Measurements from ENCODE around the gene NCOA7.
A peak's percentile ranks its signal among the peaks of the same experiment; 100 is the strongest.
"Not testable (repeated sequence)": the region's sequence is repeated elsewhere in the genome, so short reads cannot be mapped to it uniquely, and the experiment has no call there.

NCOA7 gene

DNA sequence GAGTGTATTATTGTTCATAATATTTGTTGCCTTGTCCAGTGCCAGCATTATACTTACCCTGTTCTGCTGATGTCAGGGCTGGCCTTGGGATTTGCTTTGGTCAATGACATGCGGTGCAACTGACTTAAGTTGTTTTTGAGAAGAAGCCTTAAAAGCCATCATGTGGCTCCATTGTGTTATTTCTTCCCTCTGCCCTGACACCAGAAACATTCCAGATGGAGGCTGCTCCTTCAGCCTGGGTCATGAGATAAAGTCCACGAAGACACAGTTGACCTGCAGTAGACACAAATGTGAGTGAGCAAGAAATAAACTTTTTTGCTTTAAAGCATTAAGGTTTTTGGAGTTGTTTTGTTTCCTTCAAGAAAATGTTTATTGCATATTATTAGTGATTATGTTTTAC is 158.3 kb downstream of the NCOA7 start:
- no peak for DNase-seq

DNA sequence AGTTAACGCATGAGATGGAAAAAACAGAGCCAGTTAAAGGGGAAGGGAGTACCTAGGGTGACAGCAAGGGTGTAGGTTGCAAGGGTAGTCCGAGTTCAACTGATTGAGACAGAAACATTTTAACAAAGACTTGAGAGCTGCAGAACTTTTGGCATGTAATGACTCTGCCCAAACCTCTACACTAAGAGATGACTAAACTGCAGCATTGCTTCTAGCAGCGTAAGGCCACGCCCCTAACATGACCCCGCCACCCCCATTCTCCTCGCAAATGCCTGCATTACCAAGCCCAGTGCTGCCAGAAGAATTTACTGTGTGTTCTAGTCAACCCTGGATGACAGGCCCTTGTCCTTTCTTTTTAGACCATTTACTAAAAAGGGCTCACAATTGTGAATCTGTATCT is 159.5 kb downstream of the NCOA7 start:
- no peak for DNase-seq

DNA sequence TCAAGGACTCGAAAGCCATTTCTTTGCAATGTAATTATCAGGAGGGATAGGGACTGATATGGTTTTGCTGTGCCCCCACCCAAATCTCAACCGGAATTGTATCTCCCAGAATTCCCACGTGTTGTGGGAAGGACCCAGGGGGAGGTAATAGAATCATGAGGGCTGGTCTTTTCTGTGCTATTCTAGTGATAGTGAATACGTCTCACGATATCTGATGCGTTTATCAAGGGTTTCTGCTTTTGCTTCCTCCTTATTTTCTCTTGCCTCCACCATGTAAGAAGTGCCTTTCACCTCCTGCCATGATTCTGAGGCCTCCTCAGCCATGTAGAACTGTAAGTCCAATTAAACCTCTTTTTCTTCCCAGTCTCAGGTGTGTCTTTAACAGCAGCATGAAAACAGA is 160.0 kb downstream of the NCOA7 start:
- not testable (repeated sequence) for DNase-seq

DNA sequence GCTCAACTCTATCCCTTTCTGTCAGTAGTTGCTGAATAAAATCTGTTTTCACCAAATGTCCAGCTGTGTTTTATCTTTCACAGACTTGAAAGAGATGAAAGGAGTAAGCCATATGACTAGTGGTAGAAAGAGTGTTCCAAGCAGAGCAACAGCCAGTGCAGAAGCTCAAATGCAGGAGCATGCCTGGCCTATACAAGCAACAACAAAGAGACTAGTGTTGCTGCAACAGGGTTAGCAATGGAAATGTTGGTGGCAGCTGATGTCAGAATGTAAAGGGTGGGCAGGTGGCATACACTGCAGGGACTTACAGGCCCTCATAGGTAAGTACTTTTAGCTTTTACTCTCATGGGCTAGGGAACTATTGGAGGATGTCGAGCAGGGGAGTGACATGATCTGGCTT is 160.6 kb downstream of the NCOA7 start:
- no peak for DNase-seq

DNA sequence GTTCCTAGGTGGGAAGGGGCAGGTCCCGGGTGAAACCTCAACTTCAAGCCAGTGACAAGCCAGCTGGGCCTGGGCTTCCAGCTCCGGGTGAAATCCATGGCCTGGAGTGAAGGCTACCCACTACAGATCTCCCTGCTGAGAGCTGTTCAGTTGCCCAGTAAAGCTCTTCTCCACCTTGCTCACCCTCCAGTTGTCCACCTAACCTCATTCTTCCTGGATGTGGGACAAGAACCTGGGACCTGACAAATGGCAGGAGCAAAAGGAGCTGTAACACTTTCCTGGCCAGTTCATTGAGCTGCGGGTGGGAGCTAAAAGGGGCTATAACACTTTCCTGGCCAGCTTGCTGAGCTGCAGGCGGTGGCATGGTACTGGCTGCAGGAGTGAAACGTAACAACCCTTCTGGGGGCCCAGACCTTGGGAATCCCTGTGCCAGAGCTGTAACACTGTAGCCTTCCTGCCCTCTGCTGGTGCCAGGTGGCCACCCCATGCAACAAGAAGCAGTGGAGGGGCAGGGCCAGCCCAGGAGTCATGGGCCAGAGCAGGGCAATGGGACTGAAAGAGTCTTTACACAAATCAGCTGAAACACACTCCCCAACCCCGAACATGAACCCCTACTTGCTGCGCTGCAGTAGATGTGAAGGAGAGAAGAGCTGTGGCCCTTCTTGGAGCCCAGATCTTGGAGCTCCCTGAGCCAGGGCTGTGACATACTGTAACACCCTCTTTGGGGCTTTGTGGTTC is 162.2 kb downstream of the NCOA7 start:
- DNase-seq: no peak

DNA sequence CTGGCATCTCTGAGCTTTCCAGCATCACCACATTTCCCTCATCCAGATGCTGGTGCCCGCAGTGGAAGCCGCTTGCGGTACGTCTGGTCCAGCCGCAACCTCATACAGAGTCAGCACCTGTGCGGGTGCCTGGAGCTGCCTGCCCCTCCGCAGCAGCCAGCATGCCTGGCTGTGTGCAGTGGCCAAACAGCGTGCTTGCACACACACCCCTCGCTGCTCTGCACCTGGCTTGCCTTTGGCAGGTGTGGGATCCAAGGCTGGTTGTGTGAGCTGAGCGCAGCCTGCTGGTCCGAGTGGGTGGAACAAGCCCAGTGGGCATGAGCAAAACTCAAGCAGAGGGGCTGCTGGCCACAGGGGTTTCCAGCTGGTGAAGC is 162.7 kb downstream of the NCOA7 start:
- DNase-seq: no peak

DNA sequence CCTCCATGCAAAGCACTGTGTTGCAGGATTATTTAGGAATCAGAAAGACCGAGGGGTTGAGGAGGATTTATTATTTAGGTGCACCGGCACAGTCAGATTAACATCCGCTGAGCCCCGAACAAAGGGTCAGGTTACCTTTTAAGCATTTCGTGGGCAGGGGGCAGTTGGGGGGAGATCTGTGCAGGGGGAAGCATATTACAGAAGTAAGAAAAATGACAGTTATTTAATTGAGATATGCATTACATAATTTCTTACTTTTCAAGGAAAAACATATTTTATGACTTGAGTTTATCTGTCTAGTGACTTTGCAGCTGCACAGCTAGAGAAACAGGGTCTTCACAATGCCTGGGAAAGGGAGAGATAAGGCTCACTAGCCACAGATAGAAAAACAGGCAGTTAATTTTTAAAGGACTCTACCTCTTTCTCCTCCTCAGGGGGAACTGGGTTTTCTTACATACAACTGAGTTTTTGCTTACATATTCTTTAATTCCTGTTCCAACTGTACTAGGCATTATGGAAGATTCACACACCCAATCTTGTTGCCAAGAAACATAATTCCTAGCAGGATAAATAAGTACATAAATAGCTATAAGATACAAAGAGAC is 164.1 kb downstream of the NCOA7 start:
- DNase-seq: no peak

DNA sequence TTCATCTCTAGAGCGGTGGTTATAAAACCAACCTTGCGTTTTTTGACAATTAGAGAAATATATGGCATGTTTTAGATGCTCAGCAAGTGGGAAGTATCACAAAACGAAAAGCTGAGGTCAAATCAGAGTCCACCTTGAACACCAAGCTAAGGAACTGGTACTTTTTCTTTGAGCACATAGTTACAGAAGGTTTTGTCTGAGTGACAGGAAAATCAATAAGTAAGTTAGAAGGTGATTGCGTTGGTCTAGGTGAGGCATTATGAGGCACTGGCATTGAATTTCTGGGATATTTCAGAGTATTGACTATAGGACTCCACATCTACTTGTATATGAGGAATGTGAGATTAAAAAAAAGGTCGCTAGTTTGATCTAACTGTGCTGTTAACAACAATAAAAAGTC is 165.2 kb downstream of the NCOA7 start:
- no peak for DNase-seq

DNA sequence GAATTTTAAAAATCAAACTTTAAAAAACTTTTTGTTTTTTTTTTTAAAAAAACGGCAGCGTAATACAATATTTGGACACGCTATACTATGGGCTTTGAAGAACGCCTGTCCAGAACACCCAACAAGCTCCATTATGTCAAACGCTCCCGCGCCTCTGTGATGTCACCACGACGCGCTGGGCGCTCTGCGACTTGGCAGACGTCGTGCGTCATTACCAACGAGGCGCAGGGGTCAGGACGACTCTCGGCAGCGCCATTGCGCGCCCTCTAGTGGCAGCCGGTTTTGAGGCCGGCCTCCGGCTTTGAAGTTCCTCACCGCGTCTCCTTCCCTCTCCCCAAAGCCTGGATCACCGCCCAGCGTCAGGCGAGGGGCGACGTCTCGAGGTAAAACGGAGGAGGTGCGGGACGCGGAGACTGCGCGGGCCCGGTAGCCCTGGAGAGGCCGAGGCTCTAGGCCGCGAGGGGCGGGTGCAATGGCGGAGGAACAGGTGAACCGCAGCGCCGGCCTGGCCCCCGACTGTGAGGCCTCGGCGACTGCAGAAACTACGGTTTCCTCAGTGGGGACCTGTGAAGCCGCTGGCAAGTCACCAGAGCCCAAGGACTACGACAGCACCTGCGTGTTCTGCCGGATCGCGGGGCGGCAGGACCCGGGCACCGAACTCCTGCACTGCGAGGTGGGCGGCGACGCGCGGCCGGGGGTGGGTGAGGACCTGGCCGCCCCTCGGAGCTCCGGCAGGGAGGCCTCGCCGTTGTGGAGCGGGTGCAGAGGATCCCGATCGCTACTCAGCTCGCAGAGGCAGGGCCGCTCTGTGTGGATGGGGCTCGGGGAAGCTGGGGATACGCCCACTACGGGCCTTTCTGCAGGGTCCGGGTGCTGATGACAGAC is 166.0 kb downstream of the NCOA7 start, which contains the start of gene HINT3:
Gene HINT3 (plus strand): TSS at position 265 of the 885 bp plus-strand sequence. CDS start 208 bp downstream, at position 473.
- peak; percentile 99 for DNase-seq

DNA sequence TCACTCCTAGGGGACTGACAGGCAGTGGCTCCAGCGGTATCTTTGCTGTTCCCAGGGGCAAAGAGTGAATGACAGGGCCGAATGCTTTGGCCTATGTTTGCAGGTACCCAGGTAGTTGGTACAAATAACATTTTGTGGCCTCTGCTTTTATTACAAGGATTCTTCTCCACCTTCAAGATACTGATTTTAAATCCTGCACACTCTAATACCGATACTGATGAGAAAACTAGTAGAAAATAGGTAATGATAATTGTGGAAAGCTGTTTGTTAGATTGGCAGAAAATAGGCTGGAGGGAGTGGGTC is 166.6 kb downstream of the NCOA7 start:
- no peak for DNase-seq

DNA sequence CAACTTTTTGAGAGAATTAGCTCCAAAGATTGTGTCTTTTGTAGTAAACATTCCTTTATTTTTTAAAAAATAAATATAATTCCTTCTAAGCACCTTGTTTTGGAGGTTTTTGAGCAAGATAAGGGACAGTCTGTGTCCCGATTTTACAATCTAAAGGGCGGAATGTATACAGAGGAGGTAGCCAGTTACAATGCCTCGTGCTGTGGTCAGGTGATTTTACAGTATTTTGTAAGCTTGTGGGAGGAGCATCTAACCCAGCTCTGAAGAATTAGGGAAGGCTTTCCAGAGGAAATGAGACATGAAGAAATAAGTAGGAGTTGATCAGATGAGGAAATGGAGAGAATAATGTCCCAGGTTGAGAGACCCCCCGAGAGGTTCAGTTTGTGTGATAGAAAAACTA is 167.1 kb downstream of the NCOA7 start:
- no peak for DNase-seq

DNA sequence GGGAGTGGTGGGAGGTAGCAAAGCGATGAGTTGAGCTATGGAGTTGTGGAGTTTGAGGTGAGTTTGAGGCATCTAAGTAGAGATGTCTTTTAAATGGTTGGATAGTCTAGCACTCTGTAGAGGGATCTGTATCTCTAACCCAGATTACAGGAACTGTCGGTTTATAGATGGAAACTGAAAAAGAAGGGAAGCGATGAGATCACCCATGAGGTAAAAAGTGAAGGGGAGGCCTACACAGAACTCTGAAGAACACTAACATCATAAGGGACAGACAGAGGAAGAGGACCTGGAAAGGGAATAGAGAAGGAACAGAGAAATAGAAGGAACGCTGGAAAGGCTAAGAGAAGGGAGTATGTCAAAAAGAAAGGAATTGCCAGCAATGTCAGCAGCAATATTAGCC is 168.3 kb downstream of the NCOA7 start:
- DNase-seq: no peak

DNA sequence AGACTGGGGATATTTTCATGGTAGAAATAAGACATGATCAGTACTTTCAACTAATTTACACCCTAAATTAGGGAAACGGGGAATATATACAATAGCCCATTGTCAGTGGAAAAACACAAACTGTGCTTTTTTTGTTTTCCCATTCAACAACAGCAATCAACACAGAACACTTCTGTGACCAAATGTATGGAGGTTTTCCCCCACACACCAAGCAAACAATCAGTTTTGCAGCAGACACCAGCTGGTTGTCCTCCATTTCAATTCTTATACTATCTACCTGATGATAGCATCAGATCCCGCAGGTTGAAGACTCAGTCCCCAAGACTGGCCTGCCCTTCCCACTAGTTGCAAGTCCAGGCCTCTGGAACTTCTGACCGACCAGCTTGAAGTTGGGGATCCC is 170.4 kb downstream of the NCOA7 start:
- DNase-seq: no peak

DNA sequence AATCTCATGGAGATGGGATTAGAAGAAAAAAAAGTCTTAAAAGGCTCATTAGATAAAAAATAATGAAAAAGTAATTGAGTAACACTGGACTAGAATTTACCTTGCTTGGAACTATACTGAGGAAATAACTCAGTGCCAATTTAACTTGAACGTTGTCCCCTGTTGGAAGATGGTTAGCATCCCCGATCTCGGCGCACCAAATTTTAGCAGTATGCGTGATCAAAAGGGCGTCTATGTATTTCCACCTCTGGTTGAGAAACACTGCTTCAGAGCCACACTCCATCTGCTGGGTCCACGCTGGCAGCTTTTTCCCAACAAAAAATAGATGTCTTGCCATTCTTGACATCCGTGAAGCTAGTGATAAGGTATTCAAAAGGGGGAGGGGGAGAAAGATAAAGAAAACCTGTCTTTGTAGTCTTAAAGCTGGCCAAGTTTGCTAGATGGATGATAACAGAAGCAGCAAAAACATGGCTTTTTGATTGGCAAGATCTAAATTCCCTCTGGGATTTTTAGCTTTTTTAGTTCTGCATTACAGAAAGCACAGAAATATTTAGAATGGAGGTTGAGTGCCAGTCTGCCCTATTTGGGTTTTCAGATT is 172.2 kb downstream of the NCOA7 start:
- no peak for DNase-seq

DNA sequence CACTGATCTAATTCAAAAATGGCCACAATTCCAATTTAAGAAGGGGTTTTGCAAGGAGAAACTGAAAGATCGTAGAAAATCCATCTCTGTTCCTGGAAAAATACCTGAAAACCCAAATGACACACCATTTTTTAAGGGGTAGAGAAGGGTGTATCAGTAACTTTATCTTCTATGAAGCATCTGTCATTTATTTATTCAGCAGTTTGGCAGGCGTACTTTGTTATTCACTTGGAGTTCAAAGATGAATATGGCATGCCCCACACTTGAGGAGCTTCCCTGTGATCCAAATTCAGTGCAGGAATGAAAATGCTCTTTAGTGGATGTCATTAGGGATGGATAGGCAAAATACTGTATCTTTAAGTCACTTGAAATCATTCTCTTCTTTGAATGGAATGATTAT is 173.1 kb downstream of the NCOA7 start:
- DNase-seq: no peak

DNA sequence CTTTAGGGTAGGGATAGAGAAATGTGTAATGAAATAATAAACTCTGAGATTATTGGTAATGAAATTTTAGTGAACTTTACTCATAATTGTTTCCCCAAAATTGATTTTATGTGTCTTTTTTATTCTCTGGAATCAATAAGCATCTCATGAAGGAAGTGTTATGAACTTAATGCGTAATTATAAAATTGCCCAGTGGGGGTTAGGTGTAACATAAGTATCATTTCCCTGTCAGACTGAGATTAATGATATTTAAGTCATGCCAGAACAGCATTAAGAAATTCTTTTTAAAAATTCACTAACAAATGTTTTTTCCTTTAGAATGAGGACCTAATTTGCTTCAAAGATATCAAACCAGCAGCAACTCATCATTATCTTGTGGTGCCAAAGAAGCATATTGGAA is 175.8 kb downstream of the NCOA7 start:
- DNase-seq: no peak

DNA sequence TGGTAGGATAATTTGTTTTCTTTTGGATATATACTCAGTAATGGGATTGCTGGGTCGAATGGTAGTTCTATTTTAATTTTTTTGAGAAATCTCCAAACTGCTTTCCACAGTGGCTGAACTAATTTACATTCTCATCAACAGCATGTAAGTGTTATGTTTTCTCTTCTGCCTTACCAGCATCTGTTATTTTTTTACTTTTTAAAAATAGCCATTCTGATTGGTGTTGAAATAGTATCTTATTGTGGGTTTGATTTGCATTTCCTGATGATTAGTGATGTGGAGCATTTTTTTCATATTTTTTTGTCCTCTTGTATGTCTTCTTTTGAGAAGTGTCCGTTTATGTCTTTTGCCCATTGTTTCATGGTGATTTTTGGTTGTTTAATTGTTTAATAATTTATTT is 177.7 kb downstream of the NCOA7 start:
- DNase-seq: no peak

DNA sequence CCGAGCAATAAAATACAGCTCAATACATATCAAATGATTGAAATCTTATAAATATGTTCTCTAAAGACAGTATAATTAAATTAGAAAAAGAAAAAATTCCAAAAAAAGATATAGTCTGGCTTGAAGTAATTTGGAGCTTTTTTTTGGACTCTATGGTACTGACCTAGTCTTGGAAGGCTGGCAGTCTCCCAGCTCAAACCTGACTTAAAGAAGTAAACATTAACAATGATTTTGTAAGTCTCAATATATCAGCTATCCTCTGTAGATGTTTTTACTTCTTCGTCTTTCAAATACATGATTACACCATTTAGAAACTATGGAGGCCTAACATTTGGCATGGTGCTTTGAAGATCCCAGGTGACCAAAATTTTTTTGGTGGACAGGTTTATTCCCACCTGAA is 180.0 kb downstream of the NCOA7 start:
- no peak for DNase-seq

DNA sequence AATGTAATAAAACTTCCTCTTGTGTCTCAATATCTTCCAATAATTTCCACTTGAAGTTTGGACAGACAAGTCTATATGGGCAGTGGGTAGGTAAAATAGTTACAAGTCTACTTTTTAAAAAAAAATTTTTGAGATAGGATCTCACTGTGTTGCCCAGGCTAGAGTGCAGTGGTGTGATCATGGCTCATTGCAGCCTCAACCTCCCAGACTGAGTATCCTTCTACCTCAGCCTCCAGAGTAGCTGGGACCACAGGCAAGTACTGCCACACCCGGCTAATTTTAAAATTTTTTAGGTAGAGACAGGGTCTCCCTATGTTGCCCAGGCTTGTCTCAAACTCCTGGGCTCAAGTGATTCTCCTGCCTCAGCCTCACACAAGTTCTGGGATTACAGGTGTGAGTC is 181.7 kb downstream of the NCOA7 start:
- DNase-seq: not testable (repeated sequence)

DNA sequence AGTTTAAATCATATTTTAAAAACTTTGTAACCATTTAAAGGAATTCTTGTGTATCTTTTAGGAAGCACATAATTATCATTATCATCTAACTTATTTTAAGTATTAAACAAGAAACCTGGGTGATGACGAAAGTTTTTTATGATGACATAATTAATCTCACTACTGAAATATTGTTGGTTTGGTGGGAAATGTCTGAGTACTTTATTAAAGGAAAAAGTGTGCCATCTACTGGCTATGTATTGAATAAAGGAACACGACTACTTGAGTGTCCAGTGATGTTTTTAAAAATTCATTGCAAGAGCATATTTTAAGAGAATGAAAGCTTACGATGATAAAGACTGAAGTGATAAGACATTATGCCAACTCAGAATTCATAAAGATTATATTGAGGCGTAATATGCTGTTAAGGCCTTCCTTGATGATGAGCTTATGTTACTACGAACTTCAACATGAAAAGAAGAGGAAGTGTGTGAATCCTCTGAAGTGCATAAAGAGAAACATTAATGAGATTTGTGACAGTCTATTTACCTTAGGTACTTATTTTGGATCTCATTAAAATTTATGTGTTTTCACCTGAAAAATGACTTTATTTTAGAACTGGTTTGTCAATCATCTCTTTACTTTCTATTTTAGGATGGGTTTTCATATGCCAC is 183.6 kb downstream of the NCOA7 start:
- no peak for DNase-seq

DNA sequence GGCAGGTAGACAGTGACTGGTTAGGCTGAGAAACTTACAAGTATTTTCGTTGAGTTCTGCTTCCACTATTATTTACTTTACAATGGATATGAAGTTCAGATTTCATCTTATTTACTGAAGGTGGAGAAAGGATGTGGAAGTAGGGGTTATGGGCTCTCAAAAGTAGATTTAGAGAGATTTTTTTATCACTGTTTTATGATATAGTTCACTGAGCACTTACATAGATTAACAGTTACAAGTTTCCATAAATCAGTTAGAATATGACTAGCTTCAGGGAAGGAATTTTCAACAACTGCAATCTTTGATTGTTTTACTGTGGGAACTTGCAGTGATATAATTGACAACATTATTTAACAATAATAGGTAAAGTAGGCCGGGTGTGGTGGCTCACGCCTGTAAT is 188.3 kb downstream of the NCOA7 start:
- no peak for DNase-seq
